Coronary artery (tissue), 2 donors: ENCODE measurements around the gene CTNNA2.

ENCODE experiments used
- DNase-seq: peaks from one replicate; pipeline ENCODE4 v3.0.0-alpha.2; 2017; ENCODE audit warnings: low spot score
- H3K27ac ChIP-seq, 2 donors: fragments of 200-600 bp; sonication (generic); one replicate each; pipeline ENCODE4 v1.5.1; 2016 to 2019
- H3K4me3 ChIP-seq: fragments of 200-600 bp; sonication (generic); 2 replicates; pipeline ENCODE4 v1.5.1; 2016; ENCODE audit warnings: mild to moderate bottlenecking, moderate library complexity
- CTCF ChIP-seq: fragments of 200-600 bp; sonication (generic); IDR thresholded peaks from one replicate; pipeline ENCODE4 v1.5.1; 2019; ENCODE audit warnings: antibody characterized with exemption

The CTNNA2 gene

GRCh38 chr2:79578952-79579351 is 66.1 kb downstream of the CTNNA2 start:
- TF ChIP-seq CTCF, result no peak
- Histone ChIP-seq H3K27ac (no peak overlapping the region), H3K4me3 (no peak overlapping the region)
- no peak for DNase-seq

GRCh38 chr2:79580175-79580574 is 67.3 kb downstream of the CTNNA2 start:
- no peak for DNase-seq
- no peak overlapping the region for H3K4me3 ChIP-seq
- TF ChIP-seq CTCF, result no peak
- no peak overlapping the region for H3K27ac ChIP-seq

- no peak for DNase-seq
- no peak for TF ChIP-seq CTCF
- Histone ChIP-seq H3K27ac (no peak overlapping the region), H3K4me3 (no peak overlapping the region)
These were observed 73.0 kb downstream of the CTNNA2 start for GRCh38 chr2:79585701-79586433.

DNA sequence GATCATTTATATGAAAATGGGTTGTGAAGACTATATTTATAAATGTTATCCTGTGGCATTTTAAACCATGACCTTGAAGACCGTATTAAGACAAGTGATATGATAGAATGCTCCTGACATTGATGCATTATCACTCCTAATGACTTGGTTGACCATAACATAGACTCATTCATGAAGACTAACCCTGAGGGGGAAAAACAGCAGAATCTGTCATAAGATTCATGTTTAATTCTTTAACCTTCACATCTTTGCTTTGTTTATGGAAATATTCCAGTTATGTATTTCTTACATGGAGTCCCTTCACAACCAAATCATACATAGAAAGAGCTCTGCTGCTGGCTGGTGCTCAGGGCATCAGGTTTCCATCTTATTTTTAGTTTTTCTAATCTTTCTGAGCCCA is 78.4 kb downstream of the CTNNA2 start:
- DNase-seq, result no peak
- Histone ChIP-seq H3K27ac (no peak overlapping the region), H3K4me3 (no peak overlapping the region)
- no peak for TF ChIP-seq CTCF

- Histone ChIP-seq H3K4me3 (no peak overlapping the region), H3K27ac (no peak overlapping the region)
- no peak for TF ChIP-seq CTCF
- no peak for DNase-seq
These were observed 80.5 kb downstream of the CTNNA2 start for GRCh38 chr2:79593237-79593867.

GRCh38 chr2:79596403-79596802 is 83.6 kb downstream of the CTNNA2 start:
- no peak for DNase-seq
- TF ChIP-seq CTCF, result no peak
- H3K4me3 ChIP-seq, result no peak overlapping the region
- H3K27ac ChIP-seq, result no peak overlapping the region

DNA sequence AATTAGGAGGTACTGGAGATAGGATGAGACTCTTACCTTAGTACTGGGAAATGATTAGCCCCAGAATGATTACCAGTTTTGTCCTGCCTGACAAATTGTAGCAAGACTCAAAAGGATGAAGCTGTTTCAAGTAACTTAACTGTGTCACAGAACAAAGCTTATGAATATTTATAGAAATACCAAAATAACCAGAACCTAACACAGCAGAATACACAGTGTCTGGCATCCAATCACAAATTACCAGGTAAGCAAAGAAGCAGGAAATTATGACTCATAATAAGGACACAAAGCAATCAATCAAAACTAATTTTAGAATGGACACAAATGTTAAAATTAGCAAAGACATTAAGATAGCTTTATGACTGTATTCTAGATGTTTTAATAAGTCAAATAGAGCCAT is 91.9 kb downstream of the CTNNA2 start:
- Histone ChIP-seq H3K27ac (no peak overlapping the region), H3K4me3 (no peak overlapping the region)
- no peak for TF ChIP-seq CTCF
- no peak for DNase-seq
